Left colon (tissue), 2 donors: ENCODE measurements around the gene CATSPERE. TPM values are rescaled to one million over a fixed set of nuclear protein-coding genes. Genes with fewer than 3 reads are reported as not detected.
"Not testable (repeated sequence)": the region's sequence is repeated elsewhere in the genome, so short reads cannot be mapped to it uniquely, and the experiment has no call there.

Experiments used
- ATAC-seq: fragments of 200-7000 bp; cut with Tn5 transposase; one replicate; pipeline ENCODE4 v1.9.1; 2020; ENCODE audit warnings: mild to moderate bottlenecking, moderate library complexity
- DNase-seq, 2 donors: peaks; one replicate each; pipeline ENCODE4 v3.0.0-alpha.2; 2020
- intact Hi-C, 2 donors: fragments of 100-400 bp; cut with DNase I in 1 of 2; cut with micrococcal nuclease in 1 of 2; formaldehyde crosslinking; loops; one replicate each; pipeline versions ENCODE4 v1.11.2 to v1.14.0; 2022; cut with DNase I, micrococcal nuclease
- total RNA-seq, 2 donors: library from RNA; stranded (reverse); fragmentation: NEBNext Ultra II Directional; extraction: Animal tissue kit (Norgen Biotek cat#: 25700); gene quantifications; one replicate each; pipeline ENCODE4 v1.2.1, GENCODE V29; 2021
- donor health status: DM: no; HTN: no; CAD: no.
- donor health status: DM: yes; HTN: yes; CAD: no.

The CATSPERE gene
- total RNA-seq, 2 donors from 2014 or later, result 0.50 to 0.82 TPM

- ATAC-seq, intact Hi-C loops: not testable (repeated sequence)
Measured at GRCh38 chr1:244500515-244500914, 39.4 kb downstream of the CATSPERE start.

GRCh38 chr1:244502630-244503029 lies 41.6 kb downstream of the CATSPERE start:
- ATAC-seq, result no peak
- intact Hi-C loops, result no loop called here
- DNase-seq, result no peak

More at GRCh38 chr1:244500515-244500914, 39.4 kb downstream of the CATSPERE start:
- DNase-seq, result not testable (repeated sequence)

- no peak for DNase-seq
- ATAC-seq, result no peak
- intact Hi-C loops, result no loop called here
Measured at GRCh38 chr1:244513493-244513892, 52.4 kb downstream of the CATSPERE start.

- ATAC-seq (no peak), DNase-seq (no peak)
- intact Hi-C loops, result no loop called here
Measured at GRCh38 chr1:244515680-244516079, 54.6 kb downstream of the CATSPERE start.

- ATAC-seq, result no peak
Measured at GRCh38 chr1:244536316-244536715, 75.2 kb downstream of the CATSPERE start.

GRCh38 chr1:244545511-244545910 lies 84.4 kb downstream of the CATSPERE start:
- DNase-seq, result no peak
- intact Hi-C loops, result no loop called here
- no peak for ATAC-seq

More at GRCh38 chr1:244536316-244536715, 75.2 kb downstream of the CATSPERE start:
- DNase-seq, result no peak
- intact Hi-C loops, result no loop called here

- intact Hi-C loops, result no loop called here
- no peak for DNase-seq
- ATAC-seq, result no peak
Measured at GRCh38 chr1:244548558-244549115, 87.6 kb downstream of the CATSPERE start.

GRCh38 chr1:244552336-244552735 lies 91.3 kb downstream of the CATSPERE start:
- intact Hi-C loops, result no loop called here
- DNase-seq (no peak), ATAC-seq (no peak)

- ATAC-seq, result no peak
- no peak for DNase-seq
- intact Hi-C loops, result no loop called here
Measured at GRCh38 chr1:244556263-244556662, 95.2 kb downstream of the CATSPERE start.

- DNase-seq (no peak), ATAC-seq (no peak)
- intact Hi-C loops, result no loop called here
Measured at GRCh38 chr1:244557565-244557964, 96.5 kb downstream of the CATSPERE start.

GRCh38 chr1:244559561-244559960 lies 98.5 kb downstream of the CATSPERE start:
- intact Hi-C loops, result no loop called here
- no peak for DNase-seq
- ATAC-seq, result no peak

GRCh38 chr1:244562877-244563276 lies 101.8 kb downstream of the CATSPERE start:
- intact Hi-C loops, ATAC-seq, DNase-seq: not testable (repeated sequence)

- no peak for DNase-seq
- no peak for ATAC-seq
- intact Hi-C loops, result no loop called here
Measured at GRCh38 chr1:244573768-244574167, 112.7 kb downstream of the CATSPERE start.

- intact Hi-C loops, result no loop called here
- DNase-seq (no peak), ATAC-seq (no peak)
Measured at GRCh38 chr1:244576259-244576892, 115.3 kb downstream of the CATSPERE start.

- DNase-seq, intact Hi-C loops, ATAC-seq: not testable (repeated sequence)
Measured at GRCh38 chr1:244578205-244578604, 117.1 kb downstream of the CATSPERE start.

- no peak for DNase-seq
- ATAC-seq, result no peak
- intact Hi-C loops, result no loop called here
Measured at GRCh38 chr1:244583358-244583982, 122.4 kb downstream of the CATSPERE start.

- DNase-seq (no peak), ATAC-seq (no peak)
- intact Hi-C loops, result no loop called here
Measured at GRCh38 chr1:244585867-244586266, 124.8 kb downstream of the CATSPERE start.

GRCh38 chr1:244590670-244591069 lies 129.6 kb downstream of the CATSPERE start:
- no peak for ATAC-seq
- intact Hi-C loops, result no loop called here
- DNase-seq, result no peak

- DNase-seq, result no peak
- intact Hi-C loops, result no loop called here
- ATAC-seq, result no peak
Measured at GRCh38 chr1:244598611-244599010, 137.5 kb downstream of the CATSPERE start.

- intact Hi-C loops, result loop anchor here (5.0 to 10.0 kb wide), 3 partner anchors 197 to 455 kb away; no protein-coding TSS in a partner anchor
- peak; percentile 79 for ATAC-seq
- no peak for DNase-seq
Measured at GRCh38 chr1:244599937-244600350, 138.9 kb downstream of the CATSPERE start.
